SK-N-SH treated with all-trans-retinoic acid at 6 μM for 48 hours (cell line): ENCODE results near the gene ZNF330.

ENCODE experiments used
- ATAC-seq: fragments of 200-7000 bp; cut with Tn5 transposase; 3 replicates; pipeline ENCODE4 v1.9.1; 2020; ENCODE audit warnings: mild to moderate bottlenecking, moderate library complexity
- ARNTL ChIP-seq: fragments of 450-650 bp; formaldehyde crosslinking; IDR thresholded peaks from 2 replicates; pipeline ENCODE4 v1.5.0; 2020; ENCODE audit warnings: low read depth, mild to moderate bottlenecking, moderate library complexity, borderline replicate concordance
- BACH2 ChIP-seq: fragments of 250-450 bp; sonication (Bioruptor Pico); IDR thresholded peaks from 2 replicates; pipeline ENCODE4 v1.9.0; 2021; ENCODE audit warnings: mild to moderate bottlenecking, borderline replicate concordance
- CREB5 ChIP-seq: fragments of 250-450 bp; sonication (Bioruptor Pico); IDR thresholded peaks from 2 replicates; pipeline ENCODE4 v1.5.1; 2020; ENCODE audit warnings: low read depth, mild to moderate bottlenecking, moderate library complexity
- CSDC2 ChIP-seq: fragments of 250-450 bp; sonication (Bioruptor Pico); IDR thresholded peaks from 2 replicates; pipeline ENCODE4 v1.5.0; 2020; ENCODE audit warnings: mild to moderate bottlenecking, moderate library complexity
- CSRNP3 ChIP-seq: fragments of 250-450 bp; sonication (Bioruptor Pico); IDR thresholded peaks from 2 replicates; pipeline ENCODE4 v1.5.1; 2021; ENCODE audit warnings: mild to moderate bottlenecking, moderate library complexity
- ESRRG ChIP-seq: fragments of 250-450 bp; sonication (Bioruptor Pico); IDR thresholded peaks from 2 replicates; pipeline ENCODE4 v1.6.1; 2021; ENCODE audit warnings: mild to moderate bottlenecking
- GLIS3 ChIP-seq: fragments of 250-450 bp; sonication (Bioruptor Pico); IDR thresholded peaks from 2 replicates; pipeline ENCODE4 v1.5.0; 2020; ENCODE audit warnings: mild to moderate bottlenecking, moderate library complexity
- ISL1 ChIP-seq: fragments of 250-450 bp; sonication (Bioruptor Pico); IDR thresholded peaks from 2 replicates; pipeline ENCODE4 v2.1.2; 2022; ENCODE audit warnings: mild to moderate bottlenecking, moderate library complexity
- OSR1 ChIP-seq: fragments of 250-450 bp; sonication (Bioruptor Pico); IDR thresholded peaks from 2 replicates; pipeline ENCODE4 v1.8.0; 2022; ENCODE audit warnings: moderate library complexity, mild to moderate bottlenecking, inconsistent platforms
- PPARA ChIP-seq: fragments of 250-450 bp; sonication (Bioruptor Pico); IDR thresholded peaks from 2 replicates; pipeline ENCODE4 v1.5.0; 2020; ENCODE audit warnings: mild to moderate bottlenecking, borderline replicate concordance
- RARB ChIP-seq: fragments of 250-450 bp; sonication (Bioruptor Pico); IDR thresholded peaks from 2 replicates; pipeline ENCODE4 v1.8.0; 2021; ENCODE audit warnings: mild to moderate bottlenecking, moderate library complexity
- TCF4 ChIP-seq: fragments of 250-450 bp; sonication (Bioruptor Pico); IDR thresholded peaks from 2 replicates; pipeline ENCODE4 v1.8.0; 2021; ENCODE audit warnings: mild to moderate bottlenecking, moderate library complexity, borderline replicate concordance
- TSHZ2 ChIP-seq: fragments of 250-450 bp; sonication (Bioruptor Pico); IDR thresholded peaks from 2 replicates; pipeline ENCODE4 v1.5.0; 2020; ENCODE audit warnings: mild to moderate bottlenecking, moderate library complexity
- ZC3H10 ChIP-seq: fragments of 250-450 bp; sonication (Bioruptor Pico); IDR thresholded peaks from 2 replicates; pipeline ENCODE4 v1.5.1; 2021; ENCODE audit warnings: mild to moderate bottlenecking, moderate library complexity
- ZFP3 ChIP-seq: fragments of 250-450 bp; sonication (Bioruptor Pico); IDR thresholded peaks from 2 replicates; pipeline ENCODE4 v1.5.0; 2020; ENCODE audit warnings: mild to moderate bottlenecking, moderate library complexity
- ZFP30 ChIP-seq: fragments of 450-650 bp; formaldehyde crosslinking; IDR thresholded peaks from 2 replicates; pipeline ENCODE4 v1.5.0; 2022; ENCODE audit warnings: mild to moderate bottlenecking, moderate library complexity
- ZNF565 ChIP-seq: fragments of 450-650 bp; formaldehyde crosslinking; conservative IDR thresholded peaks from 2 replicates; pipeline ENCODE4 v1.5.0; 2020; ENCODE audit warnings: low read depth, mild to moderate bottlenecking, moderate library complexity
- ZNF70 ChIP-seq: fragments of 450-650 bp; formaldehyde crosslinking; IDR thresholded peaks from 2 replicates; pipeline ENCODE4 v1.5.0; 2020; ENCODE audit warnings: mild to moderate bottlenecking, moderate library complexity
- TF ChIP-seq, protein P1 (sequence below): fragments of 250-450 bp; sonication (Bioruptor Pico); IDR thresholded peaks from 2 replicates; pipeline ENCODE4 v1.8.0; 2021; ENCODE audit warnings: low read depth, mild to moderate bottlenecking, moderate library complexity, borderline replicate concordance
- TF ChIP-seq, protein P2 (sequence below): fragments of 250-450 bp; sonication (Bioruptor Pico); IDR thresholded peaks from 2 replicates; pipeline ENCODE4 v1.8.0; 2020; ENCODE audit warnings: mild to moderate bottlenecking, moderate library complexity, borderline replicate concordance

Gene ZNF330

DNA sequence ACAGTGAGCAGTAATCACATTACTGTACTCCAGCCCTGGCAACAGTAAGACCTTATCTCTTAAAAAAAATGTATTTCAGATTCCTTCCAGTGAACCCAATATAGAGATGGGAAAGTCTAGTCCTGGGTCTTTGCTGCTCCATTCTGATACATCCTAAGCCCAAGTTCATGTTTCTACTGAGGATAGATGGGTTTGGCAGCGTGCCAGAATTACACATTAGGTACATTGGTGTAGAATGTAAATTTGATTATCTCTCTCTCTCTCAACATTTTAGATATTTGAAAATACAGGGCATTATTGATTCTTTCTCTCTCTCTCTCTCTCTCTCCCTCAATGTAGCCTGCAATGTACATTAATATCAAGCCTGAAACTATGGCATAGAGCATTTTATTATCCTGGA is 43.5 kb upstream of the ZNF330 start:
- no peak for ATAC-seq
- TF ChIP-seq, protein P1, sequence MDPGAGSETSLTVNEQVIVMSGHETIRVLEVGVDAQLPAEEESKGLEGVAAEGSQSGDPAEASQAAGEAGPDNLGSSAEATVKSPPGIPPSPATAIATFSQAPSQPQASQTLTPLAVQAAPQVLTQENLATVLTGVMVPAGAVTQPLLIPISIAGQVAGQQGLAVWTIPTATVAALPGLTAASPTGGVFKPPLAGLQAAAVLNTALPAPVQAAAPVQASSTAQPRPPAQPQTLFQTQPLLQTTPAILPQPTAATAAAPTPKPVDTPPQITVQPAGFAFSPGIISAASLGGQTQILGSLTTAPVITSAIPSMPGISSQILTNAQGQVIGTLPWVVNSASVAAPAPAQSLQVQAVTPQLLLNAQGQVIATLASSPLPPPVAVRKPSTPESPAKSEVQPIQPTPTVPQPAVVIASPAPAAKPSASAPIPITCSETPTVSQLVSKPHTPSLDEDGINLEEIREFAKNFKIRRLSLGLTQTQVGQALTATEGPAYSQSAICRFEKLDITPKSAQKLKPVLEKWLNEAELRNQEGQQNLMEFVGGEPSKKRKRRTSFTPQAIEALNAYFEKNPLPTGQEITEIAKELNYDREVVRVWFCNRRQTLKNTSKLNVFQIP (CRISPR knock-in tag), result no peak
- TF ChIP-seq ESRRG (CRISPR knock-in tag), result no peak
- no peak for TF ChIP-seq OSR1 (CRISPR knock-in tag)
- no peak for TF ChIP-seq ZC3H10
- no peak for TF ChIP-seq CREB5 (CRISPR knock-in tag)
- TF ChIP-seq, protein P2, sequence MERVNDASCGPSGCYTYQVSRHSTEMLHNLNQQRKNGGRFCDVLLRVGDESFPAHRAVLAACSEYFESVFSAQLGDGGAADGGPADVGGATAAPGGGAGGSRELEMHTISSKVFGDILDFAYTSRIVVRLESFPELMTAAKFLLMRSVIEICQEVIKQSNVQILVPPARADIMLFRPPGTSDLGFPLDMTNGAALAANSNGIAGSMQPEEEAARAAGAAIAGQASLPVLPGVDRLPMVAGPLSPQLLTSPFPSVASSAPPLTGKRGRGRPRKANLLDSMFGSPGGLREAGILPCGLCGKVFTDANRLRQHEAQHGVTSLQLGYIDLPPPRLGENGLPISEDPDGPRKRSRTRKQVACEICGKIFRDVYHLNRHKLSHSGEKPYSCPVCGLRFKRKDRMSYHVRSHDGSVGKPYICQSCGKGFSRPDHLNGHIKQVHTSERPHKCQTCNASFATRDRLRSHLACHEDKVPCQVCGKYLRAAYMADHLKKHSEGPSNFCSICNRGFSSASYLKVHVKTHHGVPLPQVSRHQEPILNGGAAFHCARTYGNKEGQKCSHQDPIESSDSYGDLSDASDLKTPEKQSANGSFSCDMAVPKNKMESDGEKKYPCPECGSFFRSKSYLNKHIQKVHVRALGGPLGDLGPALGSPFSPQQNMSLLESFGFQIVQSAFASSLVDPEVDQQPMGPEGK, result no peak
- no peak for TF ChIP-seq BACH2 (CRISPR knock-in tag)
- no peak for TF ChIP-seq ZFP3 (CRISPR knock-in tag)
- no peak for TF ChIP-seq TCF4 (CRISPR knock-in tag)
- no peak for TF ChIP-seq CSRNP3 (CRISPR knock-in tag)
- no peak for TF ChIP-seq CSDC2 (CRISPR knock-in tag)
- TF ChIP-seq ZFP30 (CRISPR knock-in tag), result no peak
- no peak for TF ChIP-seq ARNTL (CRISPR knock-in tag)
- TF ChIP-seq GLIS3, result no peak

DNA sequence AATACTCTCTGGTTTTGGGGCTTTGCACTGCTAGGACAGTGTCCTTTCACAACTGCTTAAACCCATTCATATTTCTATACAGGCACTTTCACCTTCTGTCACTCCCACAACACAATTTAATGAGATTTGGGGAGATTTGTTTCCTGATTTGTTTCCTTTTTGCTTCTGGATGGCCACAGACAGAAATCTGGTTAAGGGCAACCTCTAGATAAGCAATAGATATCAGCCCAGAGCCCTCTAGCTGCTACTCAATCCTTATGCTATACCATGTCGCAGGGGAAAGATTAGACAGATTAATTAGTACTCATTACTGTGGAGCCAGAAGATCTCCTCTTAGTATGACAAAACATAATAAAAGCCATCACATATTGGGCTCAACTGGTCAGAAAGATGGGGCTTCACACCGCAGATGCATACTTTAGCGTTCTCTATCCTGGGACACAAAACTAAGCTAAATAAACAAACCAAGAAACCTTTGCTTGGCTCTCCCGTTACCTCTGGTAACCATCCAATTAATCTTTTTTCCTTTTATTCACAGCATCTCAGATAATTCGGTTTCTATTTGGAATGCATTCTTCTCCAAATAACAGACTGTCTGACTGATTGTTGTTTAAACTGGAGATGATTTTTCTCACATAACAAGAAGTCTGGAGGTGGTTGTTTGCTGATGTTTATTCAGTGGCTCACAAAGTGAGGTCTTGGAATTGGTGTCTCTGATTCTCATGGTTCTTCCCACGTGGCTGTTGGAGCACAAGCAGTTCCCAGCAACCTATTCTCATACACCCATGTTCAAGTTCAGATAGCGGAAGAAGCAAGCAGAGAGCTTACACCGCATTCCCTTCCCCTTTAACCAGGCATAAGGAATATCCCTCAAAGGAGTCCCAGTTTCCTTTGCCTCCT is 41.0 kb upstream of the ZNF330 start:
- ATAC-seq, result no peak; the same call in 2 of the 3 replicates
- TF ChIP-seq ZFP3 (CRISPR knock-in tag) (peak; percentile 93), ISL1 (no peak), TSHZ2 (CRISPR knock-in tag) (peak; percentile 84), TCF4 (CRISPR knock-in tag) (peak; percentile 65; the same call in 1 of the 2 replicates)

DNA sequence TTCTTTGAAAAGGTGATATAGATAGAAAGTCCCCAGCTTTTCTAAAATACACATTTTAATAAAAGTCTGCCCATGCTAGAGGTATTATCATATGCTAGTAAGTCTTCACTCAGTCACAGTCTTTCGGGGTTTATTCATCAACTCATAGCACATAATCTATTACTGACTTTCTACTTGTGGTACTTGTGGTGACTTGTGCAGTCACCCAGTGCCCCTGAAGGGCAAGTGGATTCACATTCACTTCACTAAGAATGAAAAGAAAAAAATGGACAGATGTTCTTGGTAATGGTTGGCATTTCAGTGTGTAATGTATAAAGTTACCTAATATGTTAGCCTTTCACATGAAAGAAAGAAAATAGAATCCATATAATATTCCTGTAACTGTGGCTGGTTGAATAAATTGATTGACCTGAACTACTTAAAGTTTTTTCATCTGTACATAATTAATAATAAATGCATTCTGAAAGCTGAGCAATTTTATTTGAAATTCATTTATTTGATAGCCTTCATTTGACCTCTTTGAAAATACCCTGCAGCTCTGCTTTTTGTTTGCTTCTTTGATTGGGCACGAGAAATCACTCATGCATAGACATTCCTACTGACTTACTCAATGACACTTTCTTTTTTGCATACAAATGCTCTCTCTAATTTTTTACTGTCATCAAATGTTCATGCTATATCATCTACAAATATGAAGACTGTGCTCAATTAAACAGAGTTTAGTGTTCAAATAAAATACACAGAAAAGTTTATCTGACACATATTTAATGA is 39.5 kb upstream of the ZNF330 start:
- ATAC-seq, result no peak
- no peak for TF ChIP-seq PPARA (CRISPR knock-in tag)
- no peak for TF ChIP-seq CREB5 (CRISPR knock-in tag)
- TF ChIP-seq ZFP30 (CRISPR knock-in tag), result no peak
- TF ChIP-seq ZNF70 (CRISPR knock-in tag), result no peak
- TF ChIP-seq, protein P1 (CRISPR knock-in tag), result no peak
- no peak for TF ChIP-seq ZNF565
- no peak for TF ChIP-seq CSDC2 (CRISPR knock-in tag)
- no peak for TF ChIP-seq RARB (CRISPR knock-in tag)
- no peak for TF ChIP-seq TCF4 (CRISPR knock-in tag)
- TF ChIP-seq TSHZ2 (CRISPR knock-in tag), result no peak
